HG03175 (cell line): ENCODE data around the gene CFAP54.
"Not testable (repeated sequence)": the region's sequence is repeated elsewhere in the genome, so short reads cannot be mapped to it uniquely, and the experiment has no call there.

ENCODE experiments used
- ATAC-seq: cut with Tn5 transposase; IDR thresholded peaks from one replicate; pipeline ENCODE4 v1.9.1; 2021; ENCODE audit warnings: mild to moderate bottlenecking, moderate library complexity; ENCODE audit not compliant: unreplicated experiment

CFAP54 gene, protein sequence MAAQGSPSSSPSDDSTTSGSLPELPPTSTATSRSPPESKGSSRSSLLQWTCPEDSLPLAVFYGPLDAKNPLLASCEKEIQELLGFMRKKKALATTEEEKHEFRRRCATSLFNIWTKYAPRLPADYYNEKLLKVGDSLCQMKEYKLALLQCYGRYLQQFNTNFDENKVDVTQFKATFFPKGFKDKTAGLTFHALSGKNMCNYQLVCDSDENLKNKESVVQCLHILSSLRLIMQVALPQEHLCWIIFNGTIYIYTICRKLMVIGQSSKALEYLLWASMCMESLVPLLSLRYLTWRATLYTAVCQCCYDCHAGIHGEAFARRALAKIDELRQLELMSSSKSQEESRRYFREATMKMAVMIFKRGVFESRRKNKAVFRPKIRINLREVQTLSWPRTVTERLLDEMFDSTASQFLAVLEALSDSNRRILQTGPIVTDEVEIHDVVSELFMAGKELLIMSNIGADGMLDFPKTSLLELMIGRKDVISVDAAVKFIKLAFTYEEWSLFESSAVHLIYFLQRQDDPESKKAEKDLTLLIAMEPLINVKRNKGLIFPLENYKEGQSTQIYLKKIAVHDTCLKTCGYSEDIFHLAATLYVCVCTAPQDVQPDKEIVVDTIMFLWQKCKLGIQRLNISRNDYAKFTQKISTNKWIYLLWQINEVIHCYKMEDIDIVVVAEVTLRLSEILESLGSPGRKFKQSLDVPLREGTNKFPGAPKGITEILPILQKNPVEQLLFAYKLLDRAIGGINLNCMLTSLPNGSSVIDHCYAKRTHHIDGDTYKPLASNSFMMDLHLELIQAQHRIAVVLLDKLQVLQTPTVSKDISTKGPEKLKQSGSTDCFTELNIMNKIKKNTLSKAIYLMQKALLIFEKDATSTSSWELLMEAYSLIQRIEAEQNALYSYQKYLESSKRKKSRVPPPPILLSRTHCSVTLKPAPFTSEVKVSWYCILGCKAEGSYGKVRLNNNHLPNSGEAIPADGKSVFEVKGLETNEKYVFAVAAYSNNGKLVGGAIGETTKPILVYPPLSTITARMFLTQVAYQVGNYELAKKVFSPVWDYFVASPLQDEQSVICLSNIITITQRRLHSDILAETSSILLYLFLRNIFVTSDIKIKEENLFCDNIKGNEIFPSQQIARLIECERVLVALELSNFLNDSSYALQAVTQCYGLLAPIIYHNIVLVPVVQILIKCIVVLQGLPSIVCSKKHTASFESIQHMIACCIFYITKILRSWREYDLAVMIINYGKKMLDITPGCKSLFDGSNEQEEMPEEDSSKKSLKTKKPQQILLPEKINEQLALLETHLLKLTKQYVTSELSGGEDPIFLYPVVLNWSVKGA (N-terminal part only)

GRCh38 chr12:96489392-96490056 is at the start of gene CFAP54:
CFAP54 (plus strand) TSS chr12:96489577; CDS start chr12:96489610, 33 bp downstream.
- ATAC-seq = peak; percentile 97

GRCh38 chr12:96441816-96442215 is 47.6 kb upstream of the CFAP54 start:
- no peak for ATAC-seq

- ATAC-seq = no peak
These were observed 46.5 kb upstream of the CFAP54 start for GRCh38 chr12:96442906-96443305.

- no peak for ATAC-seq
These were observed 45.0 kb upstream of the CFAP54 start for GRCh38 chr12:96444399-96444798.

DNA sequence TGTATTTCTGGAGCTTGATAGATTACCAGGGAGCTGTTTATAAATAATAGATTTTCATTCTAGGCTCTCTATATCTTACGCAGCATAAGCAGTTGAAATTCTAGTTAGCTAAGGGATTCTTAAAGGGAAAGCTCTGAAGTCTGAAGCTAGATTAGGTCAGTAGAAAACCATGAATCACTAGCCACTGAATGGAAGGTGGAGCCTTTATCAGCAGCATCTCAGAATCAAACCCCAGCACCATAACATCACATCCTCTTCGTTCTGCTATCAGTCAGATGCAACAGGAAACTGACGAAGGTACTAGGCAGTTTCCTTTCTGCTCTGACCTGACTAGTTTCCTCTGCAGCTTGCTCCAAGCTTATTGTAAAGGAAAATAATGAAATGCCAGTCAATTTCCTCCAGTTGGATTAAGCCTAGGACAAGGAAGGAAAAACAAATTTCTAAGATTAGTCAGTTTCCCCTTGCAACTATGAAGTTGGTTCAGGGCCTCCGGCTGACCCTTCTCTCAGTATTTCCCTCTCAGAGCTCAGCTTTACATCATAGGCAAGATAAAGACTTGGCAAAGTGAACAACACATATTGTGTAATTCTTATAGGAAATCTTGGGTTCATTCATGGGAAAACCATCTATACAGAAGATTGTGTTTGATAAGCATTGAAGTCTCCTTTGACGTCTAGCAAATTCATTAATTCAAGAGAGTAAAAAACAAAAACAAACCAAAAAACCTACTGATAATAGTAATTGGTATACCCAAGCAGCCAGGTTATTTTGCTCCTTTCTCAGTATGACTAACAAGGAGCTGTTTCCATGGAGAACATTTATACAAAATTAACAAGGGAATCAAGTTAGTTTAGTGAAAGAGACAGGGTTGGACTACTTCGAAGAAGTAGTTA is 43.4 kb upstream of the CFAP54 start:
- peak; percentile 96 for ATAC-seq

DNA sequence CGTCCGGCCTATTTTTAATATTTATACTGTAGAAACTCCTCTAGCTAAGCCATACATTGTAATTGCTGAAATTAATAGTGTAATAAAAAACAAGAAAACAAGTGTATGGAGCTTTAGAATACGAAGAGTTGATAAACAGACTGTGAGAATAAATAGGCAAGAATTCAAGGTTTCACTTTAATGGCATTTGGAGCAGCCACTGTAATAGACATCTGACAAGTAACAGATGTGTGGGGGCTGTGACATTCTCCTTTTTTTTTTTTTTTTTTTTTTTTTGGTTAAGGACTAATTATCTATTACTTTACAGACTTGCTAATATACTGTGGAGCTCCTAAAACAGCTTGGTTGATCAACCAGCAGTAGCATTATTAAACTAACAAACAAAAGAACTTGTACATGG is 42.1 kb upstream of the CFAP54 start:
- no peak for ATAC-seq

DNA sequence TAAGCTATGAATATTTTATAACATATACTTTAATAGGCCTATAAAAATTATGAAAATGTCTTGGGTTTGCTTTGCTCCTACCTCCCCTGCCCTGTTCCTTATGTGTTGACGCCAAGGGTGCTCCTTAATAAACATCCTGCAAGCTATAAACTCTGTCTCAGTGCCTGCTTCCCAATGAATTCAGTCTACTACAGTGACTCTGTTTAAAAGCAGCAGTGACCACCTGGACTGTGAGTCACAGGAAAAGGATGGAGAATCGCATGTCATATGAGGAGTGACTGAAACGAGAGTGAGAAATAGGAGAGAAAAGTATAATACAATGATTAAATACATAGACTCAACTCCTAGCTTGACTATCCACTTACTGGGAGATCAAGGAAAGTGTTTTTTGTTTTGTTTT is 41.1 kb upstream of the CFAP54 start:
- ATAC-seq = no peak

DNA sequence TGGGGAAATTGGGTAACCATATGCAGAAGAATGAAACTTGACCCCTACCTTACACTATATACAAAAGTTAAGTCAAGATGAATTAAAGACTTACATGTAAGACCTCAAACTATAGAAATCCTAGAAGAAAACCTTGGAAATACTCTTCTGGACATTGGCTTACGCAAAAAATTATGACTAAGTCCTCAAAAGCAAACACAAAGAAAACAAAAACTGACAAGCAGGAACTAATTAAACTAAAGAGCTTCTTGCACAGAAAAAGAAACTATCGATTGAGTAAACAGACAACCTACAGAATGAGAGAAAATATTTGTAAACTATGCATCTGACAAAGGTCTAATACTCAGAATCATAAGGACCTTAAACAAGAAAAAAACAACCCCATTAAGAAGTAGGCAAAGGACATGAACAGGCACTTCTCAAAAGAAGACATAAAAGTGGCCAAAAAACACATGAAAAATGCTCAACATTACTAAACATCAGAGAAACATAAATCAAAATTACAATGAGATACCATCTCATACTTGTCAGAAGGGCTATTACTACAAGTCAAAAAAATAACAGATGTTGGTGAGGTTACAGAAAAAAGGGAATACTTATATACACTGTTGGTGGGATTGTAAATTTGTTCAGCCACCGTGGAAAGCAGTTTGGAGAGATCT is 37.0 kb upstream of the CFAP54 start:
- no peak for ATAC-seq

DNA sequence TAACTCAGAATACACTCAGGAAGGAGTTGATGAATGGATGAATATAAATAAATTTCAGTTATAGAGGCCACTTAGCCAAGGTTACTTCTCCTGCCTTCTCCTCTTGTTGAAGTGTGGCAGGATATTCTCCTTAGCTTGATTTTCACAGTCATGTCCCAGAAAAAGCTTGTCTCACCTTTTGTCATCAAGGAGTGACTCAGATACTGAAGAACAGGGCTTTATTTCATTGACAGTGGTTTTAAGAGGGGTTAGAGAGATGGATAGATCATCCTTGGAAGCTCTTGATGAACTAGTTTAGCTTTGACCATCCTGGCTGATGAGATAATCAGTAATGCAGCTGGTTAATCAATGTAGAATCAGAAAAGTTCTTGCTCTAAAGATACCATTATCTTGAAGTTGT is 35.0 kb upstream of the CFAP54 start:
- no peak for ATAC-seq

DNA sequence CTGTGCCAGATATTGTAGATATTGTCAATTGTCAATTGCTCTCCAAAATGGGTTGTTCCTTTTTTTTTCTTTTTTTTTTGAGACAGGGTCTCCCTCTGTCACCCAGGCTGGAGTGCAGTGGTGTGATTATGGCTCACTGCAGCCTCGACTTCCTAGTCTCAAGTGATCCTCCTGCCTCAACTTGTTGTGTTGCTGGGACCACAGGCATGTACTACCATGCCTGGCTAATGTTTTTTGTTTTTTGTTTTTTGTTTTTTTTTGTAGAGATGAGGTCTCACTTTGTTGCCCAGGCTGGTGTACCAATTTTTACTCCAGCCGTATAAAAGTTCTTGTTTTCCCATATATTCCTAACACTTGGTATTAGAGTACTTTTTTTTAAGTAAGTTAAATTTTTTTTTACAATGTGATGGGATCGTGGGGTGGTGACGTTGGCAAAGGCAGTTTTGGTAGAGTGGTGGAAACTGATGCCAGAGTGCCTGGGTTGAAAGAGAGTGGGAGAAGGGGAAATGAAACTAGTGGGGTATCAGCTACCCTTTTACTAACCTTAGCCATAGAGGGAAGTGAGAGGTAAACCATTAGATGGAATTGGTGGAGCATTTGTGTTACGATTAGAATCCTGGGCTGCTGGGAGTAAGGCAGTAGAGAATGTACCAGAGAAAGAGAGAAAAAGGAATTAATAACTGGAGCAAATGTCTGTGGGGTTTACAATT is 33.0 kb upstream of the CFAP54 start:
- ATAC-seq = peak; percentile 91

- peak; percentile 10 for ATAC-seq
These were observed 32.0 kb upstream of the CFAP54 start for GRCh38 chr12:96457191-96457930.

- ATAC-seq = not testable (repeated sequence)
These were observed 30.1 kb upstream of the CFAP54 start for GRCh38 chr12:96459281-96459680.

DNA sequence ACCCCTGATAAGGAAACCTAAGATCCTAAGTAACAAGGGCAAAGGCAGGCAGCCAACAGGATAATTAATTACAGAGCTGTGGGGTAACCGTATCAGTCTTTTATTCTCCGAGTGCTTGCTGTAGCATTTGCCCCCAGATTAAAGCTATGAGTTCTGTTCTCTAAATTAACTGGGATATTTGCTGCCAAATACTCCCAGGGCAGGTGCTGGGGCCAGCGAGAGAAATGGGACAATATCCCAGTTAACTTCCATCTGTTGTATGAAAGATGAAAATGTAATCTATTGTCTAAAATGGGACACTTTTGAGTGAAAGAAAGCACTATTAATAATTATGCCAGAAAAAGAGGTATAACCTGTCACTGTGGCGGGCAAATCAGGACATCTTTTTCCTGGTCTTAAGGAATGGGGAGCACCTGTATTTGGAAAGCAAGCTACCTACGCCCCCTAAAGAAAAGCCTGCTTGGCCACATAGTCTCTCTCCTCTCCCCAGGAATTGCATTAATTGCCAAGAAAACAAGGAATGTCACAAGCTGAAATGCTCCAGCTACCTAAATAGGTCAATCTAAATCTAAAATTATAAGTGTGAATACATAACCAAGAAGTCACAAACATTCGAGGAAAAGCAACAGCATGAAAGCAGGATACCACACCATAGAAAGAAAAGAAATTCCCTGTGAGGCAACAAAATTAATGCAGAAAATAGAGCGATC is 26.7 kb upstream of the CFAP54 start:
- ATAC-seq = no peak

DNA sequence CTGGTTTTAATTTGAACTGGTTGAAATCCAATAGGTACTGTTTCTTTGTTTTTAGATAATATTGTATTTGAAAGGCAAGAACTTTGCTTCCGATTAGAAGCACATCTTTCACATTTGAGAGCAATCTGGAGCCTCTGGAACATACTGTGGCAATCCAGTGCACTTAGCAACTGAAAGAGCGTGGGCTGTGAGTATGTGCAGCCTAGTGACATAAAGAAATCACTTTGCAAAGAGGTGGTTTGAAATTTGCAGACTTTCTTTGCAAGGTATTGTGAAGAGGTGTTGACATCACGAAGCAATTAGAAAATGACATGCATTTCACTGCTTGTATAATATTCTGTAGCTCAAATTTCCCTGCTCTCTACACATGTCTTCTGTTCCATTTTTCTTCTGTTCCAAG is 23.5 kb upstream of the CFAP54 start:
- no peak for ATAC-seq

DNA sequence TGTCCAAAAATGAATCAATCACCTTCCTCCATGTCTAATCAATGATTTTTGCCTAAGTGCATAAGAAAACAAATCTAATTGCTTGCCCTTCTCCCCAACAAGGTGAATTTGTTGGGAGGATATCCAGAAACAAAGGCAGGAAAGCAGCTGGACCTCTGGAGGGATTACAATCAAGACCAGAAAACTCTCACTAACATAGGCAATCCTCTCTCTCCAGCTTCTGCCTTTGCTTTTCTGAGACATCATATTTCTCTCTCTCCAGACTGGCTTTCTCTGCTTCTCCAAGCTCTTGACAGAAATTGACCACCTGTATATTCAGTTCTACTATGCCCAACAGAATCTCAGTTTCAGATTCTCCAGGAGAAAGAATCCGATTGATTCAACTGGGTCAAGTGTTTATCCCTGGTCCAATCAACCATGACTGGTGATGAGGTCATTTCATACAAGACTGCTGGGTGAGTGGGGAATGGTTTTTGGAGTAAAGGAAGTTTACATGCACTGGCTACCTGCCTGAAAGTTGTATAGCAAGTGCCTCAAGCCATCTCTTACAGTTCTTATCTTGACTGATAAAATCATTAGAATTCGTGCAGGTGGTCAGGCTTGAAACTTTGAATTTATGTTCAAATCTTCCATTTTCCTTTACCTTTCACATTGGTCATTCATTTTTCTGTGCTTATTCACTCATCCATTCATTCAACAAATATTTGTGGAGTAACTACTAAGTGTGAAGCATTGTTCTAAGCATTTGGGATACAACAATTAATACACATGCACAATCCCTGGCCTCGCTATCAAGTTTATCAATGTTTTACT is 22.2 kb upstream of the CFAP54 start:
- ATAC-seq = no peak

- no peak for ATAC-seq
These were observed 17.9 kb upstream of the CFAP54 start for GRCh38 chr12:96471368-96472050.
